Measurements from ENCODE around the gene IGF2. TPM values are rescaled to one million over a fixed set of nuclear protein-coding genes. Genes with fewer than 3 reads are reported as not detected.
A peak's percentile ranks its signal among the peaks of the same experiment; 100 is the strongest.

The IGF2 gene
- total and polyA plus RNA-seq, 2 donors (not counting 3 experiments of a cell fraction or from before 2014, with no cell fraction given) = 5.7 to 21.0 TPM

- no peak overlapping the region for H2AFZ ChIP-seq (ENCODE audit: low read depth, low read length)
- no peak overlapping the region for H3K4me2 ChIP-seq (ENCODE audit: insufficient read depth, low read length)
- intact Hi-C loops (cut with micrococcal nuclease) = no loop called here
- dilution Hi-C loops (cut with MboI; ENCODE audit: extremely low pct_ligation_motif_present, low sequenced_read_pairs) = no loop called here
- H3K9ac ChIP-seq (replicated peaks; ENCODE audit: extremely low read depth, insufficient read depth, low read length) = no peak overlapping the region
- H3K9me1 ChIP-seq (replicated peaks; ENCODE audit: control insufficient read depth, extremely low read depth, insufficient read depth, low read length) = no peaks in the 10 kb centered on the region
- FAIRE-seq (peak; percentile 43), DNase-seq (ENCODE audit: low read depth, low spot score) (no peak)
- ChIA-PET POLR2A (no interaction called here), CTCF (interaction anchor here (1.0 to 2.6 kb wide), 2 partner anchors 119 to 233 kb away, joined by 3 to 43 read pairs; no protein-coding TSS in a partner anchor)
- H3K27me3 ChIP-seq (ENCODE audit: control insufficient read depth in 2 of 2, insufficient read depth in 2 of 2, low read length in 2 of 2) = peaks cover 0 to 6% of the 10 kb centered on the region in 2 experiments
- no peaks in the 10 kb centered on the region for H3K4me1 ChIP-seq (ENCODE audit: control insufficient read depth, extremely low read depth, insufficient read depth, low read length)
- H3K9me3 ChIP-seq (replicated peaks; ENCODE audit: control insufficient read depth, insufficient read depth, low read length) = no peaks in the 10 kb centered on the region
- no TSS peak for BruUV-seq (replicated peaks)
- H4K20me1 ChIP-seq (replicated peaks; ENCODE audit: control insufficient read depth, extremely low read depth, insufficient read depth, low read length) = no peaks in the 10 kb centered on the region
- H3K79me2 ChIP-seq (ENCODE audit: control insufficient read depth, insufficient read depth, low read length) = no peaks in the 10 kb centered on the region
- TF ChIP-seq MAX (IDR thresholded peaks at IDR 0.05; ENCODE audit: insufficient read depth, insufficient read length) (no peak), EZH2 (IDR thresholded peaks at IDR 0.05; ENCODE audit: borderline replicate concordance, low read depth, low read length, severe bottlenecking) (no peak), CTCF (IDR thresholded peaks at IDR 0.05; ENCODE audit: extremely low read depth in 1 of 2, insufficient read depth in 1 of 2, low read depth in 1 of 2, low read length in 2 of 2) (no peak), GATA2 (IDR thresholded peaks at IDR 0.05; ENCODE audit: insufficient read depth, insufficient read length, low read depth, low read length) (no peak), POLR2A (IDR thresholded peaks at IDR 0.05; ENCODE audit: low read depth, low read length) (no peak), POLR2AphosphoS5 (IDR thresholded peaks at IDR 0.05; ENCODE audit: insufficient read depth, low read depth, low read length) (no peak), MYC (IDR thresholded peaks at IDR 0.05; ENCODE audit: low read depth, low read length) (no peak), JUN (IDR thresholded peaks at IDR 0.05; ENCODE audit: borderline replicate concordance, insufficient read depth, insufficient read length, low read depth) (no peak), FOS (IDR thresholded peaks at IDR 0.05; ENCODE audit: borderline replicate concordance, insufficient read depth, low read length) (no peak)
- no peaks in the 10 kb centered on the region for H3K36me3 ChIP-seq (ENCODE audit: control insufficient read depth in 2 of 2, extremely low read depth in 1 of 2, insufficient read depth in 2 of 2, low read length in 2 of 2)
- H3K27ac ChIP-seq (ENCODE audit: insufficient read depth, low read depth, low read length) = no peak overlapping the region
- H3K4me3 ChIP-seq (replicated peaks in 1 of 3; ENCODE audit: insufficient read depth in 1 of 3, low read depth in 1 of 3, low read length in 3 of 3) = no peak overlapping the region
Observed at GRCh38 chr11:2187280-2187707, 48.1 kb upstream of the IGF2 start.
